ENCODE measurements around the gene CRY2. TPM values are rescaled to one million over a fixed set of nuclear protein-coding genes. Genes with fewer than 3 reads are reported as not detected.

The CRY2 gene
- total RNA-seq, result 6.5 and 8.3 TPM in 2 replicates

GRCh38 chr11:45846974-45847910 lies at the start of gene CRY2:
Gene CRY2 (plus strand): TSS chr11:45847475. CDS start chr11:45847491, 16 bp downstream.

GRCh38 chr11:45804761-45805304 lies 42.4 kb upstream of the CRY2 start, which contains the start of gene SLC35C1:
Gene SLC35C1 (plus strand): TSS chr11:45805149. CDS start chr11:45805802, 653 bp downstream.

GRCh38 chr11:45885274-45885920 lies 38.1 kb downstream of the CRY2 start, which contains the start of gene MAPK8IP1:
Gene MAPK8IP1 (plus strand): TSS chr11:45885651. CDS start chr11:45885821, 170 bp downstream.

GRCh38 chr11:45906965-45907611 lies 59.8 kb downstream of the CRY2 start, which contains the start of gene FREY1:
Gene FREY1 (minus strand): TSS chr11:45907271. CDS start chr11:45907245, 26 bp downstream.

GRCh38 chr11:45917623-45918330 lies 70.5 kb downstream of the CRY2 start, which contains the start of gene PEX16:
Gene PEX16 (minus strand): TSS chr11:45917877. CDS start chr11:45917811, 66 bp downstream.

GRCh38 chr11:45922425-45923082 lies 75.3 kb downstream of the CRY2 start, which contains the start of gene LARGE2:
Gene LARGE2 (plus strand): TSS chr11:45922656. CDS start chr11:45922883, 227 bp downstream.

Other genes with a start within 250 kb of the CRY2 start
- 0.07 TPM in 1 of 2 replicates, not detected in the other for gene CHST1, start 181.9 kb upstream of the CRY2 start, total RNA-seq
- gene SLC35C1, start 42.3 kb upstream of the CRY2 start, total RNA-seq, result 12.2 and 13.1 TPM in 2 replicates
- 5.4 and 13.1 TPM in 2 replicates for gene MAPK8IP1, start 38.2 kb downstream of the CRY2 start, total RNA-seq
- 0.21 and 0.23 TPM in 2 replicates for gene FREY1, start 59.8 kb downstream of the CRY2 start, total RNA-seq
- gene PEX16, start 70.4 kb downstream of the CRY2 start, total RNA-seq, result 34.4 and 40.8 TPM in 2 replicates
- gene LARGE2, start 75.2 kb downstream of the CRY2 start, total RNA-seq, result 25.0 and 27.2 TPM in 2 replicates